ENCODE data around the gene ZFAND6. TPM values are rescaled to one million over a fixed set of nuclear protein-coding genes. Genes with fewer than 3 reads are reported as not detected.

The ZFAND6 gene
- total and polyA plus RNA-seq, 10 of the 15 experiments (the other 5 are each of a cell fraction or from before 2014, with no cell fraction given): 78.9 to 179 (median 135) TPM

DNA sequence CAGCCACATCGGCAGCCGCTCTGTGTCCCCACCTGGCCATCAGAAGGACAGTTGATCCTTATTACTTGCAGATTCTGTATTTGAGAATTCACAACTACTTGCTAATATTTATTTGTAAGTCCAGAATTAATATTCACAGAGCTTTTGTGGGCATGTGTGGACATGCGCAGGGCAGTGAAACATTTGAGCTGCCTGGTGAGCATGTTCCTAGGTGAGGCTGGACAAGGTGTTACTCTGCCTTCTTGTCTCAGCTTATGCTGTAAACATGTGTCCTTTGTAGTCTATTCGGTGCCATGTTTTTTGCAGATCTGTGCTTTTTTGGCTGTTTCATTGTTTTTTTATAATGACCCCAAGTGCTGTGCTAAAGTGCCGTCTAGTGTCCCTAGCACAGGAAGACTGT is 108.9 kb downstream of the ZFAND6 start:
- POLR2A ChIA-PET: interaction anchor here (1.0 kb wide), 1 partner anchor 23 kb away, joined by 3 read pairs; no protein-coding TSS in a partner anchor
- DNase-seq (ENCODE audit: low read depth, low spot score) (no peak), ATAC-seq (no peak), FAIRE-seq (no peak)
- H2AFZ ChIP-seq (ENCODE audit: control insufficient read depth, low read depth, low read length): no peak overlapping the region
- CTCF ChIA-PET: interaction anchor here (1.2 to 1.6 kb wide), 3 partner anchors 19 to 572 kb away, joined by 3 to 4 read pairs (median 3); no protein-coding TSS in a partner anchor
- H3K27ac ChIP-seq (ENCODE audit: control insufficient read depth, insufficient read depth): no peak overlapping the region
- no peaks in the 10 kb centered on the region for H3K27me3 ChIP-seq (replicated peaks in 1 of 2; ENCODE audit: control insufficient read depth in 2 of 2, insufficient read depth in 2 of 2, low read length in 1 of 2)
- in situ Hi-C loops (cut with MboI) (no loop called here), intact Hi-C loops (cut with micrococcal nuclease; ENCODE audit: unreplicated experiment) (no loop called here)
- H3K4me2 ChIP-seq (ENCODE audit: control insufficient read depth, insufficient read depth): no peak overlapping the region
- no peaks in the 10 kb centered on the region for H3K79me2 ChIP-seq (ENCODE audit: control insufficient read depth, insufficient read depth, low read length)
- SMC1A ChIA-PET (ENCODE audit: uncharacterized antibody, unreplicated experiment): interaction anchor here (0.8 to 1.1 kb wide), 3 partner anchors 9 to 315 kb away, joined by 3 to 4 read pairs (median 3); no protein-coding TSS in a partner anchor
- no peaks in the 10 kb centered on the region for H4K20me1 ChIP-seq (ENCODE audit: control insufficient read depth, insufficient read depth)
- H3K36me3 ChIP-seq (ENCODE audit: control insufficient read depth in 2 of 2, insufficient read depth in 2 of 2, low read length in 1 of 2): peaks cover 0 to 8% of the 10 kb centered on the region in 2 experiments; a peak in 1 of 4 replicates
- no peak overlapping the region for H3K9ac ChIP-seq (ENCODE audit: control insufficient read depth, insufficient read depth, low read length)
- TF ChIP-seq, protein P1, sequence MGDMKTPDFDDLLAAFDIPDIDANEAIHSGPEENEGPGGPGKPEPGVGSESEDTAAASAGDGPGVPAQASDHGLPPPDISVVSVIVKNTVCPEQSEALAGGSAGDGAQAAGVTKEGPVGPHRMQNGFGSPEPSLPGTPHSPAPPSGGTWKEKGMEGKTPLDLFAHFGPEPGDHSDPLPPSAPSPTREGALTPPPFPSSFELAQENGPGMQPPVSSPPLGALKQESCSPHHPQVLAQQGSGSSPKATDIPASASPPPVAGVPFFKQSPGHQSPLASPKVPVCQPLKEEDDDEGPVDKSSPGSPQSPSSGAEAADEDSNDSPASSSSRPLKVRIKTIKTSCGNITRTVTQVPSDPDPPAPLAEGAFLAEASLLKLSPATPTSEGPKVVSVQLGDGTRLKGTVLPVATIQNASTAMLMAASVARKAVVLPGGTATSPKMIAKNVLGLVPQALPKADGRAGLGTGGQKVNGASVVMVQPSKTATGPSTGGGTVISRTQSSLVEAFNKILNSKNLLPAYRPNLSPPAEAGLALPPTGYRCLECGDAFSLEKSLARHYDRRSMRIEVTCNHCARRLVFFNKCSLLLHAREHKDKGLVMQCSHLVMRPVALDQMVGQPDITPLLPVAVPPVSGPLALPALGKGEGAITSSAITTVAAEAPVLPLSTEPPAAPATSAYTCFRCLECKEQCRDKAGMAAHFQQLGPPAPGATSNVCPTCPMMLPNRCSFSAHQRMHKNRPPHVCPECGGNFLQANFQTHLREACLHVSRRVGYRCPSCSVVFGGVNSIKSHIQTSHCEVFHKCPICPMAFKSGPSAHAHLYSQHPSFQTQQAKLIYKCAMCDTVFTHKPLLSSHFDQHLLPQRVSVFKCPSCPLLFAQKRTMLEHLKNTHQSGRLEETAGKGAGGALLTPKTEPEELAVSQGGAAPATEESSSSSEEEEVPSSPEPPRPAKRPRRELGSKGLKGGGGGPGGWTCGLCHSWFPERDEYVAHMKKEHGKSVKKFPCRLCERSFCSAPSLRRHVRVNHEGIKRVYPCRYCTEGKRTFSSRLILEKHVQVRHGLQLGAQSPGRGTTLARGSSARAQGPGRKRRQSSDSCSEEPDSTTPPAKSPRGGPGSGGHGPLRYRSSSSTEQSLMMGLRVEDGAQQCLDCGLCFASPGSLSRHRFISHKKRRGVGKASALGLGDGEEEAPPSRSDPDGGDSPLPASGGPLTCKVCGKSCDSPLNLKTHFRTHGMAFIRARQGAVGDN (IDR thresholded peaks at IDR 0.05): no peak
- TF ChIP-seq FOS (IDR thresholded peaks at IDR 0.05; ENCODE audit: borderline replicate concordance, extremely low read depth, insufficient read length) (no peak), PML (IDR thresholded peaks at IDR 0.05; ENCODE audit: low read length) (no peak), STAT3 (IDR thresholded peaks at IDR 0.05; ENCODE audit: low read depth, low read length) (no peak), EP300 (IDR thresholded peaks at IDR 0.05; ENCODE audit: borderline replicate concordance in 1 of 2, control insufficient read depth in 1 of 2, low read depth in 2 of 2, low read length in 2 of 2) (no peak), DPF2 (IDR thresholded peaks at IDR 0.05) (no peak), TCF7 (IDR thresholded peaks at IDR 0.05; ENCODE audit: borderline replicate concordance) (no peak), E2F4 (IDR thresholded peaks at IDR 0.05; ENCODE audit: low read depth, low read length) (no peak), MEF2A (IDR thresholded peaks at IDR 0.05; ENCODE audit: insufficient read depth, low read depth, low read length) (no peak)
- TF ChIP-seq, protein P2, sequence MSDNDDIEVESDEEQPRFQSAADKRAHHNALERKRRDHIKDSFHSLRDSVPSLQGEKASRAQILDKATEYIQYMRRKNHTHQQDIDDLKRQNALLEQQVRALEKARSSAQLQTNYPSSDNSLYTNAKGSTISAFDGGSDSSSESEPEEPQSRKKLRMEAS (IDR thresholded peaks at IDR 0.05; ENCODE audit: low read depth, low read length): no peak
- TF ChIP-seq, protein P3, sequence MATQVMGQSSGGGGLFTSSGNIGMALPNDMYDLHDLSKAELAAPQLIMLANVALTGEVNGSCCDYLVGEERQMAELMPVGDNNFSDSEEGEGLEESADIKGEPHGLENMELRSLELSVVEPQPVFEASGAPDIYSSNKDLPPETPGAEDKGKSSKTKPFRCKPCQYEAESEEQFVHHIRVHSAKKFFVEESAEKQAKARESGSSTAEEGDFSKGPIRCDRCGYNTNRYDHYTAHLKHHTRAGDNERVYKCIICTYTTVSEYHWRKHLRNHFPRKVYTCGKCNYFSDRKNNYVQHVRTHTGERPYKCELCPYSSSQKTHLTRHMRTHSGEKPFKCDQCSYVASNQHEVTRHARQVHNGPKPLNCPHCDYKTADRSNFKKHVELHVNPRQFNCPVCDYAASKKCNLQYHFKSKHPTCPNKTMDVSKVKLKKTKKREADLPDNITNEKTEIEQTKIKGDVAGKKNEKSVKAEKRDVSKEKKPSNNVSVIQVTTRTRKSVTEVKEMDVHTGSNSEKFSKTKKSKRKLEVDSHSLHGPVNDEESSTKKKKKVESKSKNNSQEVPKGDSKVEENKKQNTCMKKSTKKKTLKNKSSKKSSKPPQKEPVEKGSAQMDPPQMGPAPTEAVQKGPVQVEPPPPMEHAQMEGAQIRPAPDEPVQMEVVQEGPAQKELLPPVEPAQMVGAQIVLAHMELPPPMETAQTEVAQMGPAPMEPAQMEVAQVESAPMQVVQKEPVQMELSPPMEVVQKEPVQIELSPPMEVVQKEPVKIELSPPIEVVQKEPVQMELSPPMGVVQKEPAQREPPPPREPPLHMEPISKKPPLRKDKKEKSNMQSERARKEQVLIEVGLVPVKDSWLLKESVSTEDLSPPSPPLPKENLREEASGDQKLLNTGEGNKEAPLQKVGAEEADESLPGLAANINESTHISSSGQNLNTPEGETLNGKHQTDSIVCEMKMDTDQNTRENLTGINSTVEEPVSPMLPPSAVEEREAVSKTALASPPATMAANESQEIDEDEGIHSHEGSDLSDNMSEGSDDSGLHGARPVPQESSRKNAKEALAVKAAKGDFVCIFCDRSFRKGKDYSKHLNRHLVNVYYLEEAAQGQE (IDR thresholded peaks at IDR 0.05; ENCODE audit: low read depth, low read length): no peak
- no TSS peak for BruUV-seq (replicated peaks)
- no peaks in the 10 kb centered on the region; the same call in 1 of the 2 replicates for H3K4me1 ChIP-seq (ENCODE audit: control insufficient read depth, insufficient read depth, low read length)
- H3K4me3 ChIP-seq: no peak overlapping the region
- no peaks in the 10 kb centered on the region for H3K9me3 ChIP-seq (replicated peaks; ENCODE audit: control insufficient read depth, insufficient read depth, low read length)
- WGBS (ENCODE audit: insufficient coverage, insufficient replicate concordance, low lambda C conversion rate, missing lambda C conversion rate): 100% methylated on average over 5 of the region's 5 CpGs
- RAD21 ChIA-PET (ENCODE audit: unreplicated experiment): interaction anchor here (0.6 kb wide), 1 partner anchor 527 kb away, joined by 3 read pairs; no protein-coding TSS in a partner anchor

Measured in GM12878 (cell line).